Suprapubic skin (tissue), 3 donors: ENCODE data around the gene NSMCE1.

ENCODE experiments used
- POLR2A ChIP-seq, 2 donors: fragments of 450-650 bp; IDR thresholded peaks; one replicate each; pipeline ENCODE4 v1.6.1; 2017; ENCODE audit warnings: antibody characterized with exemption in 2 of 2, mild to moderate bottlenecking in 2 of 2, moderate library complexity in 2 of 2
- TF ChIP-seq, protein P1 (sequence below), 2 donors: fragments of 200-600 bp in 1 of 2; fragments of 450-650 bp in 1 of 2; sonication (generic) in 1 of 2; IDR thresholded peaks; one replicate each; pipeline ENCODE4 v1.5.1; 2016 to 2019; ENCODE audit warnings: antibody characterized with exemption in 2 of 2, mild to moderate bottlenecking in 1 of 2, moderate library complexity in 1 of 2

DNA sequence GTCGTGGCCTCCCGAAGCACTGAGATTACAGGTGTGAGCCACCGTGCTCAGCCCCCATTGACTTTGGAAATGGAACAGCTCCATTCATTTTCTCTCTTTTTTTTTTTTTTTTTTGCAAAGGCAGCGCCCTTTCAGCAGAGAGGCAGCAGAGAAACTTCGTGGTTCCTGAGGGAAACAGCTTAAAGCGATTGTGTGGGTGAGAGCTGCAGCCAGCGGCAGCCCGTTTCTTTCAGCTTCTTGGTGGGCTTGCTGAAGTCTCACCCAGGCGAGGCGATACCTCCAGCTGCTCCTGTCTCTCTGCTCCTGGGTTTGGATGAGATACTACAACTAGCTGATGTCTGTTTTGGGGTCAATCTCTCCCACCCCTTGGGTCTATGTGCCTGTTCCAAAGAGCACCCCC lies 57.5 kb downstream of the NSMCE1 start:
- no peak for TF ChIP-seq POLR2A (IDR thresholded peaks at IDR 0.05)
- TF ChIP-seq, protein P1, sequence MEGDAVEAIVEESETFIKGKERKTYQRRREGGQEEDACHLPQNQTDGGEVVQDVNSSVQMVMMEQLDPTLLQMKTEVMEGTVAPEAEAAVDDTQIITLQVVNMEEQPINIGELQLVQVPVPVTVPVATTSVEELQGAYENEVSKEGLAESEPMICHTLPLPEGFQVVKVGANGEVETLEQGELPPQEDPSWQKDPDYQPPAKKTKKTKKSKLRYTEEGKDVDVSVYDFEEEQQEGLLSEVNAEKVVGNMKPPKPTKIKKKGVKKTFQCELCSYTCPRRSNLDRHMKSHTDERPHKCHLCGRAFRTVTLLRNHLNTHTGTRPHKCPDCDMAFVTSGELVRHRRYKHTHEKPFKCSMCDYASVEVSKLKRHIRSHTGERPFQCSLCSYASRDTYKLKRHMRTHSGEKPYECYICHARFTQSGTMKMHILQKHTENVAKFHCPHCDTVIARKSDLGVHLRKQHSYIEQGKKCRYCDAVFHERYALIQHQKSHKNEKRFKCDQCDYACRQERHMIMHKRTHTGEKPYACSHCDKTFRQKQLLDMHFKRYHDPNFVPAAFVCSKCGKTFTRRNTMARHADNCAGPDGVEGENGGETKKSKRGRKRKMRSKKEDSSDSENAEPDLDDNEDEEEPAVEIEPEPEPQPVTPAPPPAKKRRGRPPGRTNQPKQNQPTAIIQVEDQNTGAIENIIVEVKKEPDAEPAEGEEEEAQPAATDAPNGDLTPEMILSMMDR (IDR thresholded peaks at IDR 0.05): no peak
